SHP77 treated with DMSO at 0.1 percent for 48 hours (cell line): ENCODE measurements around the gene ADIRF.
"Not testable (repeated sequence)": the region's sequence is repeated elsewhere in the genome, so short reads cannot be mapped to it uniquely, and the experiment has no call there.

Experiments used
- DNase-seq: peaks from one replicate; lab custom pipeline; 2025; lab: John Stamatoyannopoulos, UW

Gene ADIRF

GRCh38 chr10:86960863-86961434 lies 7.3 kb upstream of the ADIRF start:
- DNase-seq, result no peak

- DNase-seq, result no peak
Measured at GRCh38 chr10:86961481-86962091, 6.7 kb upstream of the ADIRF start.

- no peak for DNase-seq
Measured at GRCh38 chr10:86962136-86962980, 5.9 kb upstream of the ADIRF start.

- no peak for DNase-seq
Measured at GRCh38 chr10:86962981-86963310, 5.3 kb upstream of the ADIRF start.

GRCh38 chr10:86963341-86963919 lies 4.9 kb upstream of the ADIRF start:
- no peak for DNase-seq

GRCh38 chr10:86964061-86964846 lies 4.0 kb upstream of the ADIRF start:
- DNase-seq, result no peak

- DNase-seq, result no peak
Measured at GRCh38 chr10:86964847-86965190, 3.5 kb upstream of the ADIRF start.

- DNase-seq, result no peak
Measured at GRCh38 chr10:86965986-86966654, 2.2 kb upstream of the ADIRF start.

- no peak for DNase-seq
Measured at GRCh38 chr10:86967481-86967941, 771 bp upstream of the ADIRF start.

- DNase-seq, result no peak
Measured at GRCh38 chr10:86968994-86969355, 693 bp downstream of the ADIRF start.

- no peak for DNase-seq
Measured at GRCh38 chr10:86969421-86970041, 1.2 kb downstream of the ADIRF start.

GRCh38 chr10:86970162-86970981 lies 2.1 kb downstream of the ADIRF start:
- no peak for DNase-seq

GRCh38 chr10:86970982-86971231 lies 2.6 kb downstream of the ADIRF start:
- DNase-seq, result no peak

GRCh38 chr10:86971232-86971991 lies 3.1 kb downstream of the ADIRF start:
- DNase-seq, result no peak

GRCh38 chr10:86972613-86973380 lies 4.5 kb downstream of the ADIRF start:
- no peak for DNase-seq

GRCh38 chr10:86974484-86974883 lies 6.2 kb downstream of the ADIRF start:
- DNase-seq, result no peak

GRCh38 chr10:86976362-86977056 lies 8.2 kb downstream of the ADIRF start:
- DNase-seq, result no peak

GRCh38 chr10:86978457-86978856 lies 10.2 kb downstream of the ADIRF start:
- DNase-seq, result not testable (repeated sequence)
